C4-2B (cell line): Measurements from ENCODE around the gene FSIP1.

Source experiments
- ZFX ChIP-seq: fragments of 450-650 bp; IDR thresholded peaks from 2 replicates; pipeline ENCODE4 v1.6.1; 2017
- TF ChIP-seq, protein P1 (sequence below): fragments of 450-650 bp; conservative IDR thresholded peaks from 2 replicates; pipeline ENCODE4 v1.5.1; 2017; ENCODE audit warnings: mild to moderate bottlenecking

DNA sequence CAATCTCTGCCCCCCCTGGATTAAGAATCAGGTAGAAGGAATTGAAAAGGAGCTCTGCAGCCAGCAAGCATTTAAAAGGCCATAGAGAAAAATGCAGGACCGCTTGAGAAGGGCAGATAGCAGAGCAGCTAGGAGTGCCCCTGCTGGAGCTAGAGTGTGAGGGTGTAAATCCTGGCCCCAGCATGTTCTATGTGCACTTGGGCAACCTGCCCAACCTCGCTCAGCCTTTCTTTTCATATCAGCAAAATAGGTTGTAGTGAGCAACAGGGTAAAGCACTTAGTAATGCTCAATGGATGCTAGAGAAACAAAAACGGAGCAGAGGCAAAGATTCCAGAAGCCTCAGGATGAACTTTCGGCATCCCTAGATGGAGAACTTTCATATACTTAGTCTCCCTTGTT, 226.8 kb downstream of the FSIP1 start:
- no peak for TF ChIP-seq ZFX
- TF ChIP-seq, protein P1, sequence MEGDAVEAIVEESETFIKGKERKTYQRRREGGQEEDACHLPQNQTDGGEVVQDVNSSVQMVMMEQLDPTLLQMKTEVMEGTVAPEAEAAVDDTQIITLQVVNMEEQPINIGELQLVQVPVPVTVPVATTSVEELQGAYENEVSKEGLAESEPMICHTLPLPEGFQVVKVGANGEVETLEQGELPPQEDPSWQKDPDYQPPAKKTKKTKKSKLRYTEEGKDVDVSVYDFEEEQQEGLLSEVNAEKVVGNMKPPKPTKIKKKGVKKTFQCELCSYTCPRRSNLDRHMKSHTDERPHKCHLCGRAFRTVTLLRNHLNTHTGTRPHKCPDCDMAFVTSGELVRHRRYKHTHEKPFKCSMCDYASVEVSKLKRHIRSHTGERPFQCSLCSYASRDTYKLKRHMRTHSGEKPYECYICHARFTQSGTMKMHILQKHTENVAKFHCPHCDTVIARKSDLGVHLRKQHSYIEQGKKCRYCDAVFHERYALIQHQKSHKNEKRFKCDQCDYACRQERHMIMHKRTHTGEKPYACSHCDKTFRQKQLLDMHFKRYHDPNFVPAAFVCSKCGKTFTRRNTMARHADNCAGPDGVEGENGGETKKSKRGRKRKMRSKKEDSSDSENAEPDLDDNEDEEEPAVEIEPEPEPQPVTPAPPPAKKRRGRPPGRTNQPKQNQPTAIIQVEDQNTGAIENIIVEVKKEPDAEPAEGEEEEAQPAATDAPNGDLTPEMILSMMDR, result no peak
